GM10248 (cell line): ENCODE data around the gene AP3D1.

Source experiments
- CTCF ChIA-PET: fragments of 300-600 bp; sonication (Branson Sonifier 250); formaldehyde crosslinking; extraction: SDS; loops from one replicate; lab custom pipeline; 2021; ENCODE audit warnings: antibody characterized with exemption; lab: Yijun Ruan, JAX
- POLR2A ChIA-PET: fragments of 350-650 bp; sonication (Branson Sonifier 250); formaldehyde crosslinking; extraction: SDS; loops from one replicate; lab custom pipeline; 2020; ENCODE audit warnings: antibody characterized with exemption; lab: Yijun Ruan, JAX
- DNase-seq: peaks from one replicate; pipeline ENCODE4 v3.0.0; 2012; ENCODE audit errors: extremely low spot score
- CTCF ChIP-seq: IDR thresholded peaks from 2 replicates; pipeline ENCODE4 v1.5.1; 2012; ENCODE audit warnings: mild to moderate bottlenecking, low read depth; ENCODE audit errors: extremely low read depth, missing control alignments, control extremely low read depth

Gene AP3D1

GRCh38 chr19:2072757-2073551 is 78.4 kb downstream of the AP3D1 start:
- CTCF ChIA-PET, result no interaction called here
- no peak for DNase-seq
- POLR2A ChIA-PET, result no interaction called here
- TF ChIP-seq CTCF, result no peak

GRCh38 chr19:2070986-2071673 is 80.2 kb downstream of the AP3D1 start:
- POLR2A ChIA-PET, result interaction anchor here (0.7 kb wide), 1 partner anchor 11 kb away, joined by 3 read pairs; no protein-coding TSS in a partner anchor
- no peak for DNase-seq
- CTCF ChIA-PET, result interaction anchor here (1.0 to 2.5 kb wide), 4 partner anchors 12 to 173 kb away, joined by 3 to 9 read pairs (median 6); no protein-coding TSS in a partner anchor
- TF ChIP-seq CTCF, result no peak

GRCh38 chr19:2070436-2070827 is 80.9 kb downstream of the AP3D1 start:
- CTCF ChIA-PET, result interaction anchor here (0.7 to 2.7 kb wide), 10 partner anchors 13 to 206 kb away, joined by 3 to 13 read pairs (median 4); no protein-coding TSS in a partner anchor
- no peak for TF ChIP-seq CTCF
- no peak for DNase-seq
- POLR2A ChIA-PET, result interaction anchor here (0.7 kb wide), 1 partner anchor 10 kb away, joined by 3 read pairs; no protein-coding TSS in a partner anchor

GRCh38 chr19:2064788-2065524 is 86.4 kb downstream of the AP3D1 start:
- ChIA-PET CTCF (no interaction called here), POLR2A (no interaction called here)
- no peak for DNase-seq
- TF ChIP-seq CTCF, result no peak

- ChIA-PET CTCF (interaction anchor here (2.6 kb wide), 1 partner anchor 12 kb away, joined by 11 read pairs; no protein-coding TSS in a partner anchor), POLR2A (no interaction called here)
- DNase-seq, result no peak
- TF ChIP-seq CTCF, result no peak
These were observed 87.0 kb downstream of the AP3D1 start for GRCh38 chr19:2064395-2064787.

GRCh38 chr19:2063824-2064223 is 87.5 kb downstream of the AP3D1 start:
- no peak for TF ChIP-seq CTCF
- no peak for DNase-seq
- CTCF ChIA-PET, result interaction anchor here (2.6 kb wide), 1 partner anchor 12 kb away, joined by 11 read pairs; no protein-coding TSS in a partner anchor
- POLR2A ChIA-PET, result no interaction called here
